ENCODE measurements around the gene DDX56.
"Not testable (repeated sequence)": the region's sequence is repeated elsewhere in the genome, so short reads cannot be mapped to it uniquely, and the experiment has no call there.

DDX56 gene

GRCh38 chr7:44561962-44562621 lies 11.6 kb downstream of the DDX56 start:
- no peak for DNase-seq

- no peak for DNase-seq
Measured at GRCh38 chr7:44561481-44561880, 12.2 kb downstream of the DDX56 start.

- no peak for DNase-seq
Measured at GRCh38 chr7:44559485-44559884, 14.2 kb downstream of the DDX56 start.

- DNase-seq, result no peak
Measured at GRCh38 chr7:44557485-44557884, 16.2 kb downstream of the DDX56 start.

GRCh38 chr7:44555350-44555749 lies 18.4 kb downstream of the DDX56 start:
- DNase-seq, result no peak

DNA sequence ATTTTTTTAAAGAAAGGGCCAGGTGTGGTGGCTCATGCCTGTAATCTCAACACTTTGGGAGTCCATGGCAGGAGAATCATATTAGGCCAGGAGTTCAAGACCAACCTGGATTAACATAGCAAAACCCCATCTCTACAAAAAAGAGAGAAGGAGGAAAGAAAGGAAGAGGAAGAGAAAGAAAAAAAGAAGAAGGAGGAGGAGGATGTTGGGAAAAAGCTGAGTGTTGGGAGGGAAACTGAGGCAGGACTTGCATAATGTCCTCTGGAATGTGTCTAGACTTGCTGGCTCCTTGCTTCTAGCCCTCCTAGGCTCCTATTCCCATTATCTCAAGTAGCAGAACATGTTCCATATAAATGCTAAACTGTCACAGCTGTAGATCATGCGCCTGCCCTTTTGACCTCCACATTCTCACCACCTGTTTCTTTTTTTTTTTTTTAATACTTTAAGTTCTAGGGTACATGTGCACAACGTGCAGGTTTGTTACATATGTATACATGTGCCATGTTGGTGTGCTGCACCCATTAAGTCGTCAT lies 21.2 kb downstream of the DDX56 start:
- DNase-seq, result not testable (repeated sequence)

GRCh38 chr7:44549457-44549856 lies 24.3 kb downstream of the DDX56 start:
- DNase-seq, result no peak

GRCh38 chr7:44548893-44549292 lies 24.8 kb downstream of the DDX56 start:
- DNase-seq, result no peak

DNA sequence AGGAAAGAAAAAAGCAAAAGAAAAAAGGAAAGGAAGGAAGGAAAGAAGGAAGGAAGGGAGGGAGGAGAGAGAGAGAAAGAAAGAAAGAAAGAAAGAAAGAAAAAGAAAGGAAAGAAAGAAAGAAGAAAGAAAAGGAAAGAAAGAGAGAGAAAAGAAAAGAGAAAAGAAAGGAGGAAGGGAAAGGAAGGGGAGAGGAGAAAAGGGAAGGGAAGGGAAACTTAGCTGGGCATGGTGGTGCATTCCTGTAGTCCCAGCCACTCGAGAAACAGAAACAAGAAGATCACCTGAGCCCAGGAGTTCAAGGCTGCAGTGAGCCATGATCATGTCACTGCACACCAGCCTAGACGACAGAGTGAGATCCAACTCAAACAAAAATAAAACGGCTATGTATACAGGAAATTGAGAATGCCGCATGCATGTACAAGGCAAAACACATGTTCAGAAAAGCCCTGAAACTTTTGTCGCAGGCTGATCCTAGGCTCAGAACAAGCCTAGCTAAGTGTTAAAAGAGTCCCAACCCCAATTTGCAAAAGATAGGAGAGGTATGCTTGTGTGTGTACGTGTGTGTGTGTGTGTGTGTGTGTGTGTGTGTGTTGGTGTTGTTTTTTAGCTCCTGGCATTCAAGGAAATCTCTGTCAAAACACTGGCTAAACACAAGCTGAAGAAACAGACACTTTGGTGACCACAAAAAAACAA lies 26.0 kb downstream of the DDX56 start:
- DNase-seq, result no peak

GRCh38 chr7:44541876-44542610 lies 31.7 kb downstream of the DDX56 start:
- DNase-seq, result no peak

DNA sequence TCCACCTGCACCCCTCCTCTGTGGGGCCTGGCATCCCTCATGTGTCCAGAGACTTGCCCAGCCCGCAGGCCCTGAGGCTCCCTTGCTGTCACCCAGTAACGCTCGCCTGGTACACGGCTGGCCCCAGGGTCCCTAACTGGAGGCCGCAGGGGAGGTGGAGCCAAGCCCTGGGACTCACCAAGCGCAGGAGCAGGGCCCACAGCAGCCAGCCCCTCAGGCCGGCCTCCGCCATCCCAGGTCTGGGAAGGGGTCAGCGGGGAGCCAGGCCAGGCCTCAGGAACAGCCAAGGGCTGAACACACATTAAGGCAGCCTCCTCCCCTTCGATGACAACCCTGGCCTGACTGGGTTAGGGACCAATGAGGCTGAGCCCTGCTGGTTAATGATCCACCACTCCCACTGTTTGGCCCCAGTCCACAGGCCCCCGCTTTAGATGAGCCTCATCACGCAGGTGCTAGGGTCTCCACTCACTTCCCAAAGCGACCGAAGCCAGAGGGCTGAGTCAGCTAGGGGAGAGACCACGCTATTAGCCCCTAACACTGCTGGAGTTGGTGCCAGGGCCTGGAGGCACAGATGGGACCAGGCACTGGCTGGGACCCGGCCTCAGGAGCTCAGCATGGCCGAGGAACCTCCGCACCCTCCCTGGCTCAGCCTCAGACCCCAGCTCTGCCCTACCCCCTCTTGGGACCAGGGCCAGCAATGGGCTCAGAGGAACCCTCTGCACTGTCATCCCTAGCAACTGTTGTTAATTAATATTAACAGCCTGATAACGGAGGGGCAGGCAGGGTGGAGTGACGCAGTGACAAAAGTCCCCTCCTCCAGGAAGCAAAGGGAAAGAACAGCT lies 32.5 kb downstream of the DDX56 start, which contains the start of gene NPC1L1:
Gene NPC1L1, minus strand, starts transcription at position 303 of the 842 bp plus-strand sequence. Its CDS starts 71 bp downstream, at position 232.
- DNase-seq, result no peak

GRCh38 chr7:44540592-44541027 lies 33.1 kb downstream of the DDX56 start:
- DNase-seq, result no peak

GRCh38 chr7:44539669-44540506 lies 33.8 kb downstream of the DDX56 start:
- no peak for DNase-seq

DNA sequence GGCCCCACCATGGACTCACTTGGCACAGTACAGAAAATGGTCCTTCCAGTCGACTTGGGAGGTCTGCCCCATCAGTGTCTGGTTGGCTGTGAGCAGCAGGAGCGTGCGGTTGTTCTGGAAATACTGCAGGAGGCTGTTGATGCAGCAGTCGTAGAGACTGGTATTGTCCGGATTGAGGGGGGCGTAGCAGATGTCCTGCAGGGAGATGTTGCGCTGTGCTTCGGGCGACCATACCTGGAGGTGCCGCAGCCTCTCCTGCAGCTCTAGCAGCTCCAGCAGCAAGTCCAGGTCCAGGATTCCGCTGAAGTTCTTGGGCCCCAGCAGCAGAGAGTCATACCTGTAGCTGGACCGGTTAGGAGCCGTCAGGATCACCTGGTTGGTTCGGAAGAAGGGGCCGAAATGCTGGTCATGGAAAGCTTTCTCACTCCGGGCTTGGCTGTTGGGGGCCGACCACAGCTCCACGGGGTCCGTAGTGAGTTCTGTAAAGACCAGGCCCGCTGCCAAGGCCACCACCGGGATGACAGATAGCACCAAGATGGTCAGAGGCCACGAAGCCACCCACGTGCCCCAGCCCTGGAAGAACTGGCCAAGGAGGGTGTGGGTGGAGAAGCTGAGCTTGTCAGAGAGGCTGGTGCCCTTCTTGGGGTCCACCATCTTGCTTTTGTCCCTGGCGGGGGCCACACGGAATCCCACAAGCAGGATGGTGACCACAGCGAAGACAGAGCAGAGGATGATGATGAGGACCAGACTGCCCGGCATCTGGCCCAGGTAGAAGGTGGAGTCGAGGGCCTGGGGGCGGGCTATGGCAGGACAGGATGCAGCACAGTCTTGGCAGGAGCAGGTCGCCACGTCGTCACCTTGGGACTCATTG lies 34.7 kb downstream of the DDX56 start:
- DNase-seq, result no peak

DNA sequence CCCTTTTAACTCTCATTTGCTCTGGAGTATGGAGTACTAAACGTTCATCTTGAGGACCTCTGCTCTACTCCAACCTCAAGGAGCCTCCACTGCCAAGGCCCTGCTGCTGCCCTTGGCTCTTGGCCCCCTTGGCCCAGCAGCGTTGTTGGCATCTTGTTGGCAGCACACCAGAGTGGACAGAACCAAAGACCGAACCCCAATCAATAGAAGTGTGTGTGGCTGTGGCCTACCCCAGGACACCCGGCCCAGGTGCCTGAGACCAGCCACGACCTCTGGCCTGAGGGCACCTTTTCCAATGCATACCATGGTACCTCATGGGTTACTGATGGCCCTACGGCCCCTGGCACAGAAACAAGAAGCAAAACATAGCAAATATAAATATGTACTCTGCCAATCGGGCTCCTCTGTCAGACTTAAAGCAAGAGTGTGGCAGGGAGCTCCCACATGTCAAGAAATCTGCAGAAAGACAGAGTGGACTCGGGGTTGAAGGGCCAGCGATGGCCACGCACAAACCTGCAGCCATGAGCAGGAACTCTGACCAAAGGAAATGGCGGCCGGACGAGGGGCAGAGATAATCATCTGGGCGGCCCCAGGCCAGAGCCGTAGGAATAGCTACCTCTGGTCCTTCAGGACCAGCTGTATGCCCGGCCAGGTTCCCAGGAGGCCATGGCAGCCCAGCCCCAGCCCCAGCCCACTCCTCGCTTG lies 35.5 kb downstream of the DDX56 start:
- no peak for DNase-seq

DNA sequence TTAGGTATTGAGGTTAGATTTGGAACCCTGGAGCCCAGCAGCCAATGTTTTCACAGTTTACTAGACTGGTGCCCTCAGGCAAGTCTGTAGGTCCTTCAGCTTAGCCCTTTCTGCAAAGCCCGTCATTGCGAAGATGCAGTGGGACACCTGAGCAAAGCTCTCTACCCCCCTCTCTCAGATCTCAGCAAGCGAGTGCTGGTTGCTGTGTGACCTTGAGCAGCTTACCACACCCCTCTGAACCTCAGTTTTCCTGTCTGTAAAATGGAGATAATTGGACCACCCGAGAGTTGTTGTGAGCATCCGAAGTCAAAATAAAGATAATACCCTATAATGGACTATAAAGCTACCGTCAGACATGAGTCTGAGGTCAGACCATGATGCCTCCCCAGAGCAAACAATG lies 36.3 kb downstream of the DDX56 start:
- DNase-seq, result no peak

DNA sequence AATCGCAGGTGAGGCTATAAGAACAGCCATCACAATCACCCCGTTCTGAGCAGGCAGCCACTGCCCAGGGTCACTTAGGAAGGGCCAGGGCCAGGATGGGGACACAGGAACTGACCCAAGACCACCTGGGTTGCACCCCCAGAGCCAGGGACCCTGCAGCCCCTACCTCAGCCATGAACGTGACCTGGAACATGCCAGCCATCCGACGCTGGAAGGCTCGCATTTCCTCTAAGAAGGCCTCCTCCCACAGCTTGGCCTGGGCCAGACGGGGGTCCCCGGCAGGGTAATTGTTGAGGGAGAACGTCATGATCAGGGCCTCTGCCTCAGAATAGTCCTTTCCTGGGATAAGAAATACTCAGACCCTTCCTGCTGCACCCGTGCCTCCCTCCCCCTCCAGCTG lies 37.6 kb downstream of the DDX56 start:
- no peak for DNase-seq

DNA sequence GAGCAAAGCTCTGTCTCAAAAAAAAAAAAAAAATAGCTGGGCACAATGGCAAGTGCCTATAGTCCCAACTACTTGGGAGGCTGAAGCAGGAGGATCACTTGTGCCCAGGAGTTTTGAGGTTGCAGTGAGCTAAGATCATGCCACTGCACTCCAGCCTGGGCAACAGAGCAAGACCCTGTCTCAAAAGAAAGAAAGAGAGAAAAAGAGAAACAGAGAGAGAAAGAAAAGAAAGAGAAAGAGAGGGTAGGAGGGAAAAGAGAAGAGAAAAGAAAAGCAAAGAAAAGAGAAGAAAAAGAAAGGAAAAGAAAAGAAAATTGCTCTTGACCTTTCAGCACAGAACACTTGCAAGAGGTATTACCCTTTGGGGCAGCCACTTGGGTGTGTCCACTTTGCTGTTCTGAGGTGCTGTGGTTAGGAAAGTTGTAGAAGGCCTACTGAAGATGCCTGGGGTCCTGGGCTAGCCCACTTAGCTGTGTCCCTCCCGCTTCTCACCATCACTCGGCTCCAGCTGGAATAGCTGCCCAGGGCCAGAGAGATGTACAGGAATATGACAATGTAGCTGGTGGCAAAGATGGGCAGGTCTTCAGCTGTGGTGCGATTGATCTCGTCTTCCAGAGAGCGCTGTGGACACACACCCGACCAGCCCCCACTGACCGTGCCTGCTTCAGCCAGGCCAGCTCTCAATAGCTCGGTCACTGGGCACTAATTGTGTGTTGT lies 38.2 kb downstream of the DDX56 start:
- no peak for DNase-seq

DNA sequence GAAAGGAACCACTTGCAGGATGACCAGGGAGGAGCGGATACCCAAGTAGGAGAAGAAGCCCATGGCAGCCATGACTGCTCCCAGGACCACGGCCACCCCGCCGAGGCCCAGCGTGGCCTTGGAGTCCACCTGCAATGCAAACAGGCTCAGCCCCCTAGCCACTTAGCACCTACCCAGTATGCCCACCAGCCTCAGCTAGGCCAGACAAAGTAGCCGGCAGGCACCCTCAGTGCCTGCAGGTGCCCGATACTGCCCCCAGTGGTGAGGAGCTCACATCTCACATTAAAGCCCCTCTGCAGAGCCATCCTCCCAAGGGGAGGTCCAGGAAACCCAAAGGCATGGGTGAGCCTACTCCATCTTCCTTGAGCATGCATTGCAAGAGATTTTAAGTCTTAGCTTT lies 39.2 kb downstream of the DDX56 start:
- peak; percentile 64 for DNase-seq

Data from activated CD4-positive, alpha-beta T cell treated with anti-CD3 and anti-CD28 coated beads, Interleukin-2, amount 50 U/mL, for 16 hours (primary cell).